ENCODE results near the gene SEM1. TPM values are rescaled to one million over a fixed set of nuclear protein-coding genes. Genes with fewer than 3 reads are reported as not detected.

Gene SEM1
- total and polyA plus RNA-seq, 2 of the 4 experiments (the other 2 are of a cell fraction) = 17.2 to 38.0 TPM

- Histone ChIP-seq H4K5ac (ENCODE audit: low read depth, low read length) (no peak overlapping the region), H3K79me1 (ENCODE audit: low read depth in 1 of 2, low read length in 2 of 2) (peaks cover 13 to 30% of the 10 kb centered on the region in 2 experiments; a peak in 3 of 4 replicates), H3K27me3 (ENCODE audit: control insufficient read depth, insufficient read depth, low read length) (no peaks in the 10 kb centered on the region), H3K4me1 (ENCODE audit: control insufficient read depth, insufficient read depth, low read length) (no peaks in the 10 kb centered on the region; the same call in 1 of the 2 replicates), H3K27ac (ENCODE audit: insufficient read depth, low read length) (no peak overlapping the region), H4K91ac (ENCODE audit: insufficient read depth, low read depth, low read length) (no peak overlapping the region), H2BK5ac (ENCODE audit: low read depth, low read length, poor library complexity, severe bottlenecking) (no peak overlapping the region), H3K23ac (ENCODE audit: low read depth, low read length) (no peak overlapping the region), H2AK9ac (replicated peaks; ENCODE audit: low read depth, low read length, poor library complexity) (no peak overlapping the region), H3K9me1 (ENCODE audit: insufficient read depth, low read length) (0 out of 2 replicates have a peak, but pooled peaks cover 2% of the 10 kb centered on the region), H4K20me1 (ENCODE audit: insufficient read depth, low read length) (peaks cover 49% of the 10 kb centered on the region), H3K14ac (replicated peaks; ENCODE audit: low read depth, low read length) (no peak overlapping the region), H3K18ac (ENCODE audit: low read depth, low read length) (no peak overlapping the region), H3K56ac (ENCODE audit: extremely low read depth, insufficient read depth, low read length) (no peak overlapping the region), H3K4ac (ENCODE audit: low read depth, low read length) (no peak overlapping the region), H3K4me3 (ENCODE audit: insufficient read depth, low read depth, low read length) (no peak overlapping the region), H4K8ac (ENCODE audit: low read depth in 2 of 2, low read length in 2 of 2) (no peak overlapping the region), H3K4me2 (ENCODE audit: low read depth, low read length) (no peak overlapping the region), H2BK20ac (ENCODE audit: low read depth, low read length) (no peak overlapping the region), H3K9me3 (ENCODE audit: control insufficient read depth, insufficient read depth, low read length) (no peaks in the 10 kb centered on the region), H3K36me3 (ENCODE audit: control insufficient read depth, insufficient read depth, low read length) (peaks cover 2% of the 10 kb centered on the region), H3K9ac (ENCODE audit: low read depth, low read length) (no peak overlapping the region), H2AK5ac (ENCODE audit: low read depth, low read length) (no peak overlapping the region), H2AFZ (replicated peaks; ENCODE audit: low read length, poor library complexity) (no peak overlapping the region), H2BK15ac (ENCODE audit: low read depth, low read length) (no peak overlapping the region), H2BK120ac (ENCODE audit: low read depth, low read length) (no peak overlapping the region)
- ATAC-seq (ENCODE audit: low read depth) = no peak
- CTCF ChIA-PET = no interaction called here
- no CpG with 5 or more reads among the region's 3 CpGs for WGBS, 2 experiments (ENCODE audit: extremely low coverage in 2 of 2, insufficient read length in 1 of 2)
- no peak for TF ChIP-seq MXI1 (IDR thresholded peaks at IDR 0.05; ENCODE audit: borderline replicate concordance, low read depth, low read length)
- no peak for TF ChIP-seq ELK1 (IDR thresholded peaks at IDR 0.05; ENCODE audit: borderline replicate concordance, low read depth, low read length)
- TF ChIP-seq RCOR1 (IDR thresholded peaks at IDR 0.05; ENCODE audit: insufficient replicate concordance, low read length) = no peak
- TF ChIP-seq POLR2A (IDR thresholded peaks at IDR 0.05; ENCODE audit: low read depth, low read length) = no peak
- no peak for TF ChIP-seq FOS (IDR thresholded peaks at IDR 0.05; ENCODE audit: low read depth, low read length)
- no peak for TF ChIP-seq MAZ (IDR thresholded peaks at IDR 0.05; ENCODE audit: borderline replicate concordance, low read depth, low read length)
- TF ChIP-seq CTCF (conservative IDR thresholded peaks at IDR 0.05; ENCODE audit: low read depth, low read length) = no peak
- TF ChIP-seq RFX5 (IDR thresholded peaks at IDR 0.05; ENCODE audit: low read depth, low read length) = no peak
- TF ChIP-seq SMC3 (IDR thresholded peaks at IDR 0.05; ENCODE audit: low read depth, low read length) = no peak
- no peak for TF ChIP-seq RAD21 (IDR thresholded peaks at IDR 0.05; ENCODE audit: low read length)
- TF ChIP-seq CHD1 (IDR thresholded peaks at IDR 0.05; ENCODE audit: low read depth, low read length) = no peak
- TF ChIP-seq USF2 (IDR thresholded peaks at IDR 0.05; ENCODE audit: low read depth, low read length) = no peak
- TF ChIP-seq NFE2L2 (IDR thresholded peaks at IDR 0.05; ENCODE audit: low read depth, low read length) = no peak
- no peak for TF ChIP-seq MAFK (IDR thresholded peaks at IDR 0.05; ENCODE audit: low read depth, low read length)
- no peak for TF ChIP-seq BHLHE40 (IDR thresholded peaks at IDR 0.05; ENCODE audit: low read depth, low read length)
- no peak for TF ChIP-seq CEBPB (IDR thresholded peaks at IDR 0.05; ENCODE audit: low read depth, low read length)
- no peak for DNase-seq
- intact Hi-C loops (cut with micrococcal nuclease) (loop anchor here (10.0 kb wide), 1 partner anchor 626 kb away; no protein-coding TSS in a partner anchor), in situ Hi-C loops (cut with MboI; ENCODE audit: low sequenced_read_pairs) (no loop called here), dilution Hi-C loops (cut with HindIII; ENCODE audit: low sequenced_read_pairs, unreplicated experiment) (no loop called here)
- POLR2A ChIA-PET (ENCODE audit: unreplicated experiment) = no interaction called here
- BruUV-seq (replicated peaks) = no TSS peak
These were observed 8.4 kb downstream of the SEM1 start for GRCh38 chr7:96701258-96701657.
